CD4-positive, alpha-beta memory T cell (primary cell): ENCODE data around the gene PRX. TPM values are rescaled to one million over a fixed set of nuclear protein-coding genes. Genes with fewer than 3 reads are reported as not detected.

Source experiments
- CTCF ChIA-PET: fragments of 350-600 bp; sonication (Branson Sonifier 250); formaldehyde crosslinking; loops from one replicate; lab custom pipeline; 2021; ENCODE audit warnings: inconsistent platforms; ENCODE audit not compliant: partially characterized antibody; lab: Charles Lee
- POLR2A ChIA-PET: fragments of 350-600 bp; sonication (Branson Sonifier 250); formaldehyde crosslinking; loops from one replicate; lab custom pipeline; 2021; ENCODE audit not compliant: partially characterized antibody; lab: Charles Lee
- DNase-seq, 5 donors: peaks; one replicate each; pipeline versions ENCODE4 v3.0.0 to v3.0.0-alpha.2; 2020 to 2022; ENCODE audit warnings: mixed read lengths in 1 of 5
- H3K27ac ChIP-seq: one replicate; pipeline ENCODE4 v1.7.0; 2013; ENCODE audit warnings: low read depth, low read length
- H3K27me3 ChIP-seq: 2 replicates; pipeline ENCODE4 v1.7.0; 2013; ENCODE audit warnings: mild to moderate bottlenecking, low read length, moderate library complexity; ENCODE audit not compliant: insufficient read depth
- H3K36me3 ChIP-seq: 2 replicates; pipeline ENCODE4 v1.7.0; 2013; ENCODE audit warnings: mild to moderate bottlenecking, low read length, moderate library complexity; ENCODE audit not compliant: insufficient read depth
- H3K4me1 ChIP-seq: 2 replicates; pipeline ENCODE4 v1.7.0; 2013; ENCODE audit warnings: mild to moderate bottlenecking, low read length, moderate library complexity; ENCODE audit not compliant: insufficient read depth
- H3K4me3 ChIP-seq, 2 donors: one replicate each; pipeline ENCODE4 v1.7.0; 2013; ENCODE audit warnings: low read length in 2 of 2, mild to moderate bottlenecking in 1 of 2
- H3K9me3 ChIP-seq, 2 donors: one replicate each; pipeline ENCODE4 v1.7.0; 2013; ENCODE audit warnings: low read length in 2 of 2, control low read depth in 1 of 2; ENCODE audit not compliant: control insufficient read depth in 1 of 2
- H3K27ac Mint-ChIP-seq, 7 donors: one replicate each; pipeline ENCODE4 v1.8.0; 2020 to 2021; ENCODE audit warnings: mixed read lengths in 7 of 7, mild to moderate bottlenecking in 6 of 7, inconsistent platforms in 3 of 7, moderate library complexity in 3 of 7
- H3K27me3 Mint-ChIP-seq, 2 donors: one replicate each; pipeline ENCODE4 v1.8.0; 2020 to 2021; ENCODE audit warnings: mixed read lengths in 2 of 2
- H3K36me3 Mint-ChIP-seq, 2 donors: one replicate each; pipeline ENCODE4 v1.8.0; 2020 to 2021; ENCODE audit warnings: mixed read lengths in 2 of 2, inconsistent platforms in 1 of 2, mild to moderate bottlenecking in 1 of 2
- H3K4me1 Mint-ChIP-seq, 4 donors: one replicate each; pipeline ENCODE4 v1.8.0; 2020 to 2021; ENCODE audit warnings: mixed read lengths in 4 of 4, mild to moderate bottlenecking in 1 of 4
- H3K4me3 Mint-ChIP-seq, 8 donors: one replicate each; pipeline ENCODE4 v1.8.0; 2020 to 2021; ENCODE audit warnings: mixed read lengths in 8 of 8, mild to moderate bottlenecking in 7 of 8, moderate library complexity in 6 of 8, inconsistent platforms in 3 of 8
- H3K9me3 Mint-ChIP-seq, 8 donors: one replicate each; pipeline ENCODE4 v1.8.0; 2020 to 2021; ENCODE audit warnings: mixed read lengths in 8 of 8, mild to moderate bottlenecking in 5 of 8, inconsistent platforms in 3 of 8, moderate library complexity in 1 of 8
- intact Hi-C: fragments of 100-400 bp; cut with micrococcal nuclease; formaldehyde crosslinking; loops from one replicate; pipeline ENCODE4 v1.15.1; 2023
- polyA plus RNA-seq, 2 donors: library from polyadenylated mRNA; unstranded; fragments of 300-500 nt; fragmentation: Illumina TruSeq; gene quantifications; one replicate each; pipeline ENCODE4 v1.2.3, GENCODE V29; 2021
- total RNA-seq, 2 experiments: library from RNA; stranded (reverse); gene quantifications; one replicate each; pipeline ENCODE4 v1.2.3, GENCODE V29; 2021

The PRX gene
- total and polyA plus RNA-seq, 4 experiments from 2014 or later: 0.23 to 3.4 (median 3.3) TPM; not detected in 1

DNA sequence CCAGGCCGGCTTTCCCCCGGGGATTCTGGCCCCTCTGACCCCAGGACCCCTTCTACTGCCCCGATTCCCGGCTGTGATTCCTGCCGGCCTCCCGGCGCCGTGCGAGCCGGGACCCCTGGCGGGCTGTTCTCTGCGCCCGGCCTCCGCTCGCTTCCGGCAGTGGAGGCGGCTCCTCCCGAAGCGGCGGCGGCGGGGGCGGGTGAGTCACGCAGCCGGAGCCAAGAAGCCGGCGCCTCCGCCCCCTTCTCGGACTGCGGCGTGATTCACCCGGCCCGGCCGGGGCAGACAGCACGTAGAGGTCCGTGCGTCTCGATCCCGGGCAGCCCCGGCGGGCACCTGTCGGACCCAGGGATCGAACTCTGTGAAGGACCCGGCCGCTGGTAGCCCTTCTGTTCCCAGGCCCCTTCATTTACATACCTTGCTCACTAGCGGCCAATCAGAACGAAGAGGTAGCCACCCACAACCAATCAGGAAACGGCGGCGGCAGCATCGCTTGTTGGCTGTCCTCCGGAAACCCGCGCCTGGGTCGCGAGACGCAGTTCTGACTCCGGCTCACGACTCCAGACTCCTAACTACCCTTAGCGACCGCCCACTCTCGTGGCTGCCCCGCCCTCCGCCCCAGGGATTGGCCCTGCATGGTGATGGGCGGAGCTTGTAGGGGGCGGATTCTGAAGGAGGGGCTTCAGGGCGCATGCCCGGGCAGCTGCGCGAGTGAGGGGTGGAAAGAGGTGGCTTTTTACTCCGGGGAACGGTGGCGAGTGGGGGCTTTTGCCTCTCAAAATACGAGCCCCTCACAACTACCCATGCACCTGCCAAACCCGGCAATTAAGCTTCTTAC lies 12.5 kb upstream of the PRX start, which contains the start of gene SERTAD1:
Gene SERTAD1, minus strand, starts transcription at position 543 of the 838 bp plus-strand sequence. CDS start 2,446 bp downstream, outside the sequence.
- Histone ChIP-seq H3K27me3 (no peaks in the 10 kb centered on the region), H3K4me3 (peak within 1 kb of the TSS; percentile 79 to 85), H3K4me1 (peaks cover 28% of the 10 kb centered on the region), H3K27ac (peak within 1 kb of the TSS; percentile 92), H3K9me3 (no peaks in the 10 kb centered on the region), H3K36me3 (no peaks in the 10 kb centered on the region)
- H3K9me3 Mint-ChIP-seq: peaks cover 0 to 2% (median 0%) of the 10 kb centered on the region in 8 donors
- H3K27ac Mint-ChIP-seq: peak within 1 kb of the TSS; percentile 97 to 99 (median 98)
- H3K4me1 Mint-ChIP-seq: peaks cover 11 to 34% (median 22%) of the 10 kb centered on the region in 4 donors
- intact Hi-C loops: loop anchor here (1.0 to 10.0 kb wide), 6 partner anchors 18 to 177 kb away; partner anchors contain the start of genes AKT2, BLVRB, C19orf47 and LTBP4
- DNase-seq: peak; percentile 100
- ChIA-PET POLR2A (interaction anchor here (0.7 to 8.9 kb wide), 19 partner anchors 8 to 579 kb away, joined by 3 to 227 read pairs (median 6); partner anchors contain the start of genes ACTMAP, AKT2, BLVRB and C19orf47), CTCF (interaction anchor here (1.1 to 3.1 kb wide), 6 partner anchors 9 to 178 kb away, joined by 3 to 24 read pairs (median 6); partner anchors contain the start of gene BLVRB)
- peaks cover 0 to 2% of the 10 kb centered on the region in 2 donors for H3K27me3 Mint-ChIP-seq
- peaks cover 0 to 14% of the 10 kb centered on the region in 2 donors for H3K36me3 Mint-ChIP-seq
- peak within 1 kb of the TSS; percentile 92 to 99 (median 95) for H3K4me3 Mint-ChIP-seq

DNA sequence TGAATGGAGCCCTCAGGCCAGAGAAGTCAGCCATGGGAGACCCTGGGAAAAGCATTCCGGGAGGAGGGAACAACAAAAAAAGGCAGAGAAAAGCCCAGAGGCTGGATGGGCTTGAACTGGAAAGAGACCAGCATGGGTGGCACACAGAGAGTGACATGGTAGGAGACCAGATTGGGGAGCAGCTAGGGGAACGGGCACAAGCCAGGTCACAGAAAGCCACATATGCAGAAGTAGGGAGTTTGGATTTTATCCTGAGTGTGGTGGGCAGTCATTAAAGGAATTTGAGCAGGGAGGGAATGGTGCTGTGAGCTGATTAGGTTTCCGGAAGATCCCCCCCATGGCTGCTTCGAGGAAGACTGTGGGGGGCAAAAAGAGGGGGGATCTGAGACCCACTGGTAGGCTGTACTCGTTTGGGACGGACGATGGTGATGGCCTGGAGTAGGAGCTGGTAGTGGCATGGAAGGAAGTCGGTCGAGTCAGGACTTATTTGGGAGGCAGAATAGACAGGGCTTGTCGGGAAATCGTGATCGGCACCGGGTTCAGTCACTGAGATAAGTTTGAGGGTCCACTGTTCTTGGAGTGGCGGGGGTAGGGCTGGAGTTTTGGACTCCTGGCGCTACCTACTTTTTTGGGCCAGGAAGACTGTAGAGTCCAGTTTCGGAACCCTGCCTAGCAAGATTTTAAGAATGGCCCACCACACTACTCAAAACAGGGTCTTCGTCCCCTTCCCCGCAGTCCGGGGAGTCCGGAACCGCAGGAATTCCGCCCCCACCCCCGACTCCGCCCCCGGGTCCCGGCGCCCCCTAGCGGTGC lies 11.7 kb upstream of the PRX start:
- H3K4me1 ChIP-seq: peaks cover 28% of the 10 kb centered on the region
- intact Hi-C loops: loop anchor here (1.0 to 10.0 kb wide), 6 partner anchors 18 to 177 kb away; partner anchors contain the start of genes AKT2, BLVRB, C19orf47 and LTBP4
- ChIA-PET POLR2A (interaction anchor here (0.7 to 8.9 kb wide), 9 partner anchors 9 to 180 kb away, joined by 3 to 227 read pairs (median 6); partner anchors contain the start of genes BLVRB, C19orf47, PLD3 and SERTAD3), CTCF (interaction anchor here (0.8 to 1.1 kb wide), 3 partner anchors 20 to 41 kb away, joined by 3 read pairs; partner anchors contain the start of gene BLVRB)
- no peaks in the 10 kb centered on the region for H3K36me3 ChIP-seq
- no peaks in the 10 kb centered on the region for H3K9me3 ChIP-seq
- peak in 1 of 5 donors; percentile 11 for DNase-seq
- Mint-ChIP-seq H3K36me3 (peaks cover 0 to 14% of the 10 kb centered on the region in 2 donors), H3K4me1 (peaks cover 13 to 36% (median 22%) of the 10 kb centered on the region in 4 donors), H3K4me3 (peak overlapping the region; percentile 92 to 99 (median 95)), H3K9me3 (peaks cover 0 to 2% (median 0%) of the 10 kb centered on the region in 8 donors), H3K27ac (peak overlapping the region; percentile 94 to 99 (median 98)), H3K27me3 (peaks cover 0 to 2% of the 10 kb centered on the region in 2 donors)
- peak overlapping the region; percentile 79 to 85 for H3K4me3 ChIP-seq
- peak overlapping the region; percentile 92 for H3K27ac ChIP-seq
- H3K27me3 ChIP-seq: no peaks in the 10 kb centered on the region

DNA sequence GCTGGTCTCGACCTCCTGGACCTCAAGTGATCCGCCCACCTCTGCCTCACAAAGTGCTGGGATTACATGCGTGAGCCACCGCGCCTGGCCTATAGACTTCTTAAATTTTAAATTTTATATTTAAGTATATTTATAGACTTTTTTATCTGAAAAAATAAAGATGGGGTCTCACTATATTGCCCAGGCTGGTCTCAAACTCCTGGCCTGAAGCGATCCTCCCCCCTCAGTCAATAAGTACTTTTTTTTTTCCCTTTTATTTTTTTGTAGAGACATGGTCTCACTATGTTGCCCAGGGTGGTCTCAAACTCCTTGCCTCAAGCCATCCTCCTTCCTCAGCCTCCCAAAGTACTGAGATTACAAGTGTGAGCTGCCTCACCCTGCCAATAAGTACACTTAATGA lies 10.8 kb upstream of the PRX start:
- DNase-seq: no peak
- intact Hi-C loops: loop anchor here (10.0 kb wide), 1 partner anchor 139 kb away; the partner anchor contains the start of gene AKT2
- H3K27ac ChIP-seq: no peak overlapping the region

DNA sequence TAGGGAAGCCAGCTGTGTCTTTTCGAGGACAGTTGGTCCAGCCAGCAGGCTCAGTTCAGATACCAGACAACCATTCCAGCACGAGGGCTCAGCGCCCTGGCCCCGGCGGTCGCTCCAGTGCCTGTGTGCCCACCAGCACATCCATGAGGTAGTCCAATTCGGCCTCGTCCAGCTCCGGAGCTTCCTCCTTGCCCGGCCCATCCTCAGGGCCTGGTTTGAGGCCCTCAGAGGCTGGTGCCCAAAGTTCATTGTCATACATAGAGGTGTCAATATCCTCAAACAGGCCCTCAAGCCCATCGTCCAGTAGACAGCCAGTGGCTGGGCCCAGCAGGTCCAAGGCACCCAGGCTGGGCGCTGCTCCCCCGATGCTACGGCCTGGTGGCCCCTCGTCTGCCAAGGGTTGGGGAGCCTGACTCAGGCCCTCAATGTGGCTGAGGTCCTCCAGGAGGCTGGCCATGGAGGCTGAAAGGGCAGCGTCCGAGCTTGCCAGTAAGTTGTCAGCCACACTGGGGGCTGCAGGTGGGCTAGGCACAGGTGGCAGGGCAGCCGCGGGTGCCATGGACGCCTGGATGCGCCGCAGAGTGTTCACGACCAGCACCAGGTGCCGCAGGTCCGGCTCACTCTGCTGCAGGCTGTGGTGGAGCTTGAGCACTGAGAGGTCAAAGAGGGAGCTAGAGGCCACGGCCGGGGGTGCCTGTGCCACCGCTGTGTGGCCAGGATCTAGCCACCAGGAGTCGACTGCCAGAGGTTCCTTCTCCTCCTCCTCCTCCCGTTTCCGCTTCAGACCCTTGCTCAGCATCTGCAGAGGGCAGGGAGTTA lies 9.8 kb upstream of the PRX start:
- no peak for DNase-seq
- H3K4me3 ChIP-seq: no peak overlapping the region
- CTCF ChIA-PET: interaction anchor here (0.8 to 1.4 kb wide), 2 partner anchors 15 to 20 kb away, joined by 3 to 4 read pairs; no protein-coding TSS in a partner anchor
- peak overlapping the region in 7 of 8 donors; percentile 4 to 93 (median 53) for H3K4me3 Mint-ChIP-seq
- H3K4me1 Mint-ChIP-seq: peaks cover 17 to 48% (median 24%) of the 10 kb centered on the region in 4 donors
- peaks cover 0 to 16% of the 10 kb centered on the region in 2 donors for H3K36me3 Mint-ChIP-seq
- H3K4me1 ChIP-seq: peaks cover 28% of the 10 kb centered on the region
- peak overlapping the region in 6 of 7 donors; percentile 79 to 98 (median 90) for H3K27ac Mint-ChIP-seq
- no peak overlapping the region for H3K27ac ChIP-seq
- intact Hi-C loops: loop anchor here (10.0 kb wide), 1 partner anchor 138 kb away; the partner anchor contains the start of gene AKT2
- POLR2A ChIA-PET: interaction anchor here (0.8 to 8.9 kb wide), 5 partner anchors 11 to 181 kb away, joined by 3 to 227 read pairs (median 12); partner anchors contain the start of genes BLVRB and SERTAD3
- peaks cover 0 to 2% of the 10 kb centered on the region in 2 donors for H3K27me3 Mint-ChIP-seq
- no peaks in the 10 kb centered on the region for H3K36me3 ChIP-seq
- H3K9me3 Mint-ChIP-seq: peaks cover 0 to 2% (median 0%) of the 10 kb centered on the region in 8 donors
- H3K27me3 ChIP-seq: no peaks in the 10 kb centered on the region
- H3K9me3 ChIP-seq: no peaks in the 10 kb centered on the region

More for the DNA sequence above, 10.8 kb upstream of the PRX start:
- H3K4me1 Mint-ChIP-seq: peaks cover 16 to 45% (median 24%) of the 10 kb centered on the region in 4 donors
- Histone ChIP-seq H3K4me3 (no peak overlapping the region), H3K27me3 (no peaks in the 10 kb centered on the region), H3K36me3 (no peaks in the 10 kb centered on the region), H3K4me1 (peaks cover 28% of the 10 kb centered on the region), H3K9me3 (no peaks in the 10 kb centered on the region)
- POLR2A ChIA-PET: interaction anchor here (0.7 to 8.9 kb wide), 6 partner anchors 10 to 180 kb away, joined by 3 to 227 read pairs (median 4); partner anchors contain the start of genes BLVRB and SERTAD3
- peaks cover 0 to 2% of the 10 kb centered on the region in 2 donors for H3K27me3 Mint-ChIP-seq
- CTCF ChIA-PET: interaction anchor here (0.8 to 1.4 kb wide), 4 partner anchors 16 to 42 kb away, joined by 3 to 4 read pairs (median 3); partner anchors contain the start of gene BLVRB
- peak overlapping the region in 3 of 8 donors; percentile 48 to 66 (median 65) for H3K4me3 Mint-ChIP-seq
- peak overlapping the region; percentile 36 to 99 (median 78) for H3K27ac Mint-ChIP-seq
- peaks cover 0 to 2% (median 0%) of the 10 kb centered on the region in 8 donors for H3K9me3 Mint-ChIP-seq
- H3K36me3 Mint-ChIP-seq: peaks cover 0 to 15% of the 10 kb centered on the region in 2 donors

DNA sequence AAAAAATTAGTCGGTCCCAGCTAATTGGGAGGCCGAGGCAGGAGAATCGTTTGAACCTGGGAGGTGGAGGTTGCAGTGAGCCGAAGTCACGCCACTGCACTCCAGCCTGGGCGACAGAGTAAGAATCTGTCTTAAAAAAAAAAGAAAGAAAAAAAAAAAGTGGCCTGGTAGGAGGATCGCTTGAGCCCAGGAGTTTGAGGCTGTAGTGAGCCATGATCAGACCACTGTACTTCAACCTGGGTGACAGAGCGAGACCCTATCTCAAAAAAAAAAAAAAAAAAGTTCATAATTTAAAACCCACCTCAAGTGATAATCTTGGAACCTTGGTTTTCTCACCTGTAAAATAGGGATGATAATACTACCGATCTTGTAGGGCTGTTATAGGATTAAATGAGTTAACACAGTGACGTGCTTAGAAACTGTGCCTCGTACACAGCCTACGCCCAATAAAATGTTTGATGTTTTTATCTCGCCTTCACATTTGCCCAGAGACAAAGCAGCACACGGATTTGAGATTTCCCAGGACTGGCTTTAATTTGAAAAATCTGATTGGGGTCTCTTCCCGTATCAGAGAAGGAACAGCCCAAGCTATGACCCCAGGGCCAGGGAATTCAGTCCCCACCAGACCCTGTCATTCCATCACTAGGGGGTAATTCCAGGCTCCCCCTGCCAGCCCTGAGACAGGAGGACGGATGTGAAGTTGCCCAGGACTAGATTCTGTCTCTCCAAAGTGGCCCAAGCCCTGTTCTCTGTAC lies 9.0 kb upstream of the PRX start:
- Histone ChIP-seq H3K4me1 (peaks cover 34% of the 10 kb centered on the region), H3K9me3 (no peaks in the 10 kb centered on the region), H3K27ac (peak overlapping the region; percentile 84), H3K36me3 (no peaks in the 10 kb centered on the region), H3K4me3 (no peak overlapping the region), H3K27me3 (no peaks in the 10 kb centered on the region)
- Mint-ChIP-seq H3K27me3 (peaks cover 0 to 2% of the 10 kb centered on the region in 2 donors), H3K4me1 (peaks cover 19 to 53% (median 30%) of the 10 kb centered on the region in 4 donors), H3K36me3 (peaks cover 0 to 16% of the 10 kb centered on the region in 2 donors), H3K9me3 (peaks cover 0 to 2% (median 0%) of the 10 kb centered on the region in 8 donors), H3K4me3 (peak overlapping the region; percentile 26 to 93 (median 90)), H3K27ac (peak overlapping the region; percentile 84 to 98 (median 97))
- CTCF ChIA-PET: interaction anchor here (0.8 to 3.9 kb wide), 8 partner anchors 10 to 117 kb away, joined by 3 to 66 read pairs (median 6); partner anchors contain the start of genes BLVRB, SERTAD3 and SPTBN4
- intact Hi-C loops: loop anchor here (1.0 to 10.0 kb wide), 4 partner anchors 18 to 137 kb away; partner anchors contain the start of genes AKT2, C19orf47 and PLD3
- POLR2A ChIA-PET: interaction anchor here (1.8 to 8.9 kb wide), 4 partner anchors 12 to 841 kb away, joined by 4 to 227 read pairs (median 28); partner anchors contain the start of genes BLVRB and SERTAD3
- DNase-seq: no peak
